ENCODE data around the gene PCARE. TPM values are rescaled to one million over a fixed set of nuclear protein-coding genes. Genes with fewer than 3 reads are reported as not detected.

Gene PCARE
- total and polyA plus RNA-seq, 3 donors from 2014 or later = 0.06 to 1.0 (median 0.76) TPM

GRCh38 chr2:29017716-29018435, 56.4 kb downstream of the PCARE start:
- DNase-seq = no peak
- TF ChIP-seq POLR2A (IDR thresholded peaks at IDR 0.05) = no peak
- no peak for TF ChIP-seq CTCF (IDR thresholded peaks at IDR 0.05)
- H3K27ac ChIP-seq = no peak overlapping the region
- no peaks in the 10 kb centered on the region for H3K9me3 ChIP-seq
- peaks cover 25% of the 10 kb centered on the region for H3K4me1 ChIP-seq
- no peaks in the 10 kb centered on the region for H3K36me3 ChIP-seq (ENCODE audit: low read depth, missing control alignments)
- H3K27me3 ChIP-seq = no peaks in the 10 kb centered on the region
- H3K4me3 ChIP-seq = no peak overlapping the region
- WGBS, 2 donors = 88 to 93% methylated on average over 8 to 19 of the region's 19 CpGs
- intact Hi-C loops (cut with DNase I; ENCODE audit: low total_unique reads) = no loop called here

GRCh38 chr2:29016504-29016903, 57.8 kb downstream of the PCARE start:
- 35 to 50% methylated on average over 5 of the region's 5 CpGs for WGBS, 2 donors
- TF ChIP-seq CTCF (IDR thresholded peaks at IDR 0.05) (no peak), POLR2A (IDR thresholded peaks at IDR 0.05) (no peak)
- Histone ChIP-seq H3K27ac (peak overlapping the region in 1 of 2 donors; percentile 57), H3K27me3 (no peaks in the 10 kb centered on the region), H3K4me1 (peaks cover 34% of the 10 kb centered on the region), H3K9me3 (no peaks in the 10 kb centered on the region), H3K4me3 (no peak overlapping the region), H3K36me3 (ENCODE audit: low read depth, missing control alignments) (no peaks in the 10 kb centered on the region)
- intact Hi-C loops (cut with DNase I; ENCODE audit: low total_unique reads) = no loop called here
- DNase-seq = no peak

GRCh38 chr2:29015701-29016470, 58.4 kb downstream of the PCARE start:
- WGBS, 2 donors = 33% methylated on average over 17 of the region's 17 CpGs
- TF ChIP-seq CTCF (IDR thresholded peaks at IDR 0.05) = no peak
- TF ChIP-seq POLR2A (IDR thresholded peaks at IDR 0.05) = no peak
- intact Hi-C loops (cut with DNase I; ENCODE audit: low total_unique reads) = no loop called here
- peak overlapping the region; percentile 14 to 57 for H3K27ac ChIP-seq
- DNase-seq = peak; percentile 51
- no peaks in the 10 kb centered on the region for H3K27me3 ChIP-seq
- H3K9me3 ChIP-seq = no peaks in the 10 kb centered on the region
- no peak overlapping the region for H3K4me3 ChIP-seq
- H3K4me1 ChIP-seq = peaks cover 40% of the 10 kb centered on the region
- no peaks in the 10 kb centered on the region for H3K36me3 ChIP-seq (ENCODE audit: low read depth, missing control alignments)

GRCh38 chr2:29014811-29015421, 59.4 kb downstream of the PCARE start:
- H3K9me3 ChIP-seq = no peaks in the 10 kb centered on the region
- intact Hi-C loops (cut with DNase I; ENCODE audit: low total_unique reads) = no loop called here
- H3K27ac ChIP-seq = peak overlapping the region; percentile 14 to 57
- H3K4me3 ChIP-seq = no peak overlapping the region
- H3K4me1 ChIP-seq = peaks cover 44% of the 10 kb centered on the region
- H3K36me3 ChIP-seq (ENCODE audit: low read depth, missing control alignments) = no peaks in the 10 kb centered on the region
- no peaks in the 10 kb centered on the region for H3K27me3 ChIP-seq
- no peak for TF ChIP-seq POLR2A (IDR thresholded peaks at IDR 0.05)
- TF ChIP-seq CTCF (IDR thresholded peaks at IDR 0.05) = no peak
- peak; percentile 37 for DNase-seq
- WGBS, 2 donors = 50 to 52% methylated on average over 13 of the region's 13 CpGs
